NCI-H1694 treated with DMSO at 0.1 percent for 48 hours (cell line): ENCODE measurements around the gene HOTAIR.

Source experiments
- DNase-seq: peaks from one replicate; lab custom pipeline; 2025; lab: John Stamatoyannopoulos, UW

HOTAIR gene

GRCh38 chr12:53976172-53976822 lies 1.5 kb upstream of the HOTAIR start:
- peak; percentile 53 for DNase-seq

GRCh38 chr12:53975479-53976152 lies 862 bp upstream of the HOTAIR start:
- DNase-seq: no peak

- DNase-seq: no peak
Observed at GRCh38 chr12:53975064-53975471, 314 bp upstream of the HOTAIR start.

GRCh38 chr12:53973236-53974042 lies 1.3 kb downstream of the HOTAIR start:
- no peak for DNase-seq

- no peak for DNase-seq
Observed at GRCh38 chr12:53972722-53973235, 2.0 kb downstream of the HOTAIR start, which contains the start of gene HOXC11. Gene HOXC11, plus strand, starts transcription at chr12:53973126. Its CDS starts 116 bp downstream, at chr12:53973242.

- DNase-seq: no peak
Observed at GRCh38 chr12:53972152-53972702, 2.5 kb downstream of the HOTAIR start.

- DNase-seq: no peak
Observed at GRCh38 chr12:53971686-53972085, 3.1 kb downstream of the HOTAIR start.

GRCh38 chr12:53971129-53971528 lies 3.6 kb downstream of the HOTAIR start:
- DNase-seq: no peak

- no peak for DNase-seq
Observed at GRCh38 chr12:53970451-53970850, 4.3 kb downstream of the HOTAIR start.

GRCh38 chr12:53969588-53970259 lies 5.0 kb downstream of the HOTAIR start:
- no peak for DNase-seq

- DNase-seq: no peak
Observed at GRCh38 chr12:53968214-53969127, 6.3 kb downstream of the HOTAIR start.

GRCh38 chr12:53967421-53967925 lies 7.3 kb downstream of the HOTAIR start:
- DNase-seq: peak; percentile 5

GRCh38 chr12:53966385-53967133 lies 8.2 kb downstream of the HOTAIR start:
- no peak for DNase-seq

GRCh38 chr12:53966085-53966384 lies 8.7 kb downstream of the HOTAIR start:
- DNase-seq: no peak

GRCh38 chr12:53965281-53966084 lies 9.3 kb downstream of the HOTAIR start:
- no peak for DNase-seq

GRCh38 chr12:53964315-53964713 lies 10.4 kb downstream of the HOTAIR start:
- DNase-seq: no peak

- DNase-seq: no peak
Observed at GRCh38 chr12:53963434-53964314, 11.1 kb downstream of the HOTAIR start.

GRCh38 chr12:53963005-53963404 lies 11.7 kb downstream of the HOTAIR start:
- DNase-seq: no peak
